ENCODE measurements around the gene MRPL30.
"Not testable (repeated sequence)": the region's sequence is repeated elsewhere in the genome, so short reads cannot be mapped to it uniquely, and the experiment has no call there.

Gene MRPL30

GRCh38 chr2:99180755-99181623, at the start of gene MRPL30, which contains the start of gene MITD1:
TSS of gene MRPL30 (plus strand) at chr2:99181184. CDS start at chr2:99186204, 5,020 bp downstream.
TSS of gene MITD1 (minus strand) at chr2:99181058. CDS start at chr2:99180981, 77 bp downstream.
- peak; percentile 75 for DNase-seq

GRCh38 chr2:99135044-99135556, 45.9 kb upstream of the MRPL30 start:
- not testable (repeated sequence) for DNase-seq

GRCh38 chr2:99139003-99139402, 42.0 kb upstream of the MRPL30 start:
- no peak for DNase-seq

GRCh38 chr2:99140056-99140859, 40.7 kb upstream of the MRPL30 start:
- no peak for DNase-seq

- no peak for DNase-seq
Measured at GRCh38 chr2:99140860-99141109, 40.2 kb upstream of the MRPL30 start.

- peak; percentile 93 for DNase-seq
Measured at GRCh38 chr2:99141110-99142108, 39.6 kb upstream of the MRPL30 start, which contains the start of gene C2orf15. TSS of gene C2orf15 (plus strand) at chr2:99141707. CDS start at chr2:99150559, 8,852 bp downstream.

GRCh38 chr2:99150706-99151105, 30.3 kb upstream of the MRPL30 start:
- DNase-seq = no peak

GRCh38 chr2:99152199-99152895, 28.6 kb upstream of the MRPL30 start:
- DNase-seq = no peak

GRCh38 chr2:99153921-99154604, 26.9 kb upstream of the MRPL30 start:
- DNase-seq = no peak

GRCh38 chr2:99154643-99155536, 26.1 kb upstream of the MRPL30 start, which contains the start of the genes LIPT1 and TSGA10:
TSS of gene LIPT1 (plus strand) at chr2:99154967. CDS start at chr2:99161958, 6,991 bp downstream.
TSS of gene TSGA10 (minus strand) at chr2:99154942. CDS start at chr2:99109439, 45,503 bp downstream.
- DNase-seq = peak; percentile 45

- DNase-seq = no peak
Measured at GRCh38 chr2:99156891-99157290, 24.1 kb upstream of the MRPL30 start.

- DNase-seq = no peak
Measured at GRCh38 chr2:99158599-99158998, 22.4 kb upstream of the MRPL30 start.

GRCh38 chr2:99159594-99159993, 21.4 kb upstream of the MRPL30 start:
- DNase-seq = no peak

- no peak for DNase-seq
Measured at GRCh38 chr2:99166218-99166617, 14.8 kb upstream of the MRPL30 start.

GRCh38 chr2:99169534-99169933, 11.4 kb upstream of the MRPL30 start:
- DNase-seq = no peak

GRCh38 chr2:99171377-99172140, 9.4 kb upstream of the MRPL30 start:
- DNase-seq = no peak

GRCh38 chr2:99181624-99182000, 628 bp downstream of the MRPL30 start:
- no peak for DNase-seq

GRCh38 chr2:99183025-99183424, 2.0 kb downstream of the MRPL30 start:
- no peak for DNase-seq

GRCh38 chr2:99184811-99185210, 3.8 kb downstream of the MRPL30 start:
- no peak for DNase-seq
